GM12865 (cell line): Measurements from ENCODE around the gene UQCRHL.

ENCODE experiments used
- DNase-seq: peaks from one replicate; pipeline ENCODE4 v3.0.0; 2010; ENCODE audit warnings: low read depth
- H3K4me3 ChIP-seq: 2 replicates; pipeline ENCODE4 v1.5.1; 2011; ENCODE audit warnings: mild to moderate bottlenecking, low read depth, low read length, control low read depth
- TF ChIP-seq, protein P1 (sequence below): IDR thresholded peaks from 2 replicates; pipeline ENCODE4 v1.5.1; 2011; ENCODE audit warnings: low read length, control low read depth, low read depth, inconsistent platforms; ENCODE audit not compliant: insufficient read depth; ENCODE audit errors: missing control alignments

The UQCRHL gene

GRCh38 chr1:15816674-15817073 lies 9.2 kb upstream of the UQCRHL start:
- TF ChIP-seq, protein P1, sequence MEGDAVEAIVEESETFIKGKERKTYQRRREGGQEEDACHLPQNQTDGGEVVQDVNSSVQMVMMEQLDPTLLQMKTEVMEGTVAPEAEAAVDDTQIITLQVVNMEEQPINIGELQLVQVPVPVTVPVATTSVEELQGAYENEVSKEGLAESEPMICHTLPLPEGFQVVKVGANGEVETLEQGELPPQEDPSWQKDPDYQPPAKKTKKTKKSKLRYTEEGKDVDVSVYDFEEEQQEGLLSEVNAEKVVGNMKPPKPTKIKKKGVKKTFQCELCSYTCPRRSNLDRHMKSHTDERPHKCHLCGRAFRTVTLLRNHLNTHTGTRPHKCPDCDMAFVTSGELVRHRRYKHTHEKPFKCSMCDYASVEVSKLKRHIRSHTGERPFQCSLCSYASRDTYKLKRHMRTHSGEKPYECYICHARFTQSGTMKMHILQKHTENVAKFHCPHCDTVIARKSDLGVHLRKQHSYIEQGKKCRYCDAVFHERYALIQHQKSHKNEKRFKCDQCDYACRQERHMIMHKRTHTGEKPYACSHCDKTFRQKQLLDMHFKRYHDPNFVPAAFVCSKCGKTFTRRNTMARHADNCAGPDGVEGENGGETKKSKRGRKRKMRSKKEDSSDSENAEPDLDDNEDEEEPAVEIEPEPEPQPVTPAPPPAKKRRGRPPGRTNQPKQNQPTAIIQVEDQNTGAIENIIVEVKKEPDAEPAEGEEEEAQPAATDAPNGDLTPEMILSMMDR: no peak
- no peak overlapping the region for H3K4me3 ChIP-seq
- no peak for DNase-seq

GRCh38 chr1:15810073-15810472 lies 2.6 kb upstream of the UQCRHL start:
- TF ChIP-seq, protein P1: no peak
- H3K4me3 ChIP-seq: no peak overlapping the region
- no peak for DNase-seq

- no peak overlapping the region for H3K4me3 ChIP-seq
- DNase-seq: no peak
- TF ChIP-seq, protein P1: no peak
Observed at GRCh38 chr1:15808955-15809354, 1.5 kb upstream of the UQCRHL start.

DNA sequence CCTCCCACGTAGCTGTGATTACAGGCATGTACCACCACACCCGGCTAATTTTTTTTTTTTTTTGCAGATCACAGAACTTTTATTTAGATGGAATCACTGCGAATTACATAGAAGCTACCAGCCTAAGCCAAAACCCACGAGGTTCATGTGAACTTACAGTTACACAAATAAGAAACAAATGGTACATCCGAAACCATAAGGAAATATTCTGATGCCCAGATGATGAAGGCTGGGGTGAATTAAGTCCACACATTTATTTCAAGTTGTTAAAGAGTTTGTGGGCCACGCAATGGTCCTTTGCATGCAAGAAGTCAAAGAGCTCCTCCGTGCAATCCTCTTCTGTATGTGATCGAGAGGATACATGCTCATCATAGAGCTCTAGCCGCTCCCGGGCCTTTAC lies 328 bp downstream of the UQCRHL start:
- TF ChIP-seq, protein P1: no peak
- DNase-seq: no peak

DNA sequence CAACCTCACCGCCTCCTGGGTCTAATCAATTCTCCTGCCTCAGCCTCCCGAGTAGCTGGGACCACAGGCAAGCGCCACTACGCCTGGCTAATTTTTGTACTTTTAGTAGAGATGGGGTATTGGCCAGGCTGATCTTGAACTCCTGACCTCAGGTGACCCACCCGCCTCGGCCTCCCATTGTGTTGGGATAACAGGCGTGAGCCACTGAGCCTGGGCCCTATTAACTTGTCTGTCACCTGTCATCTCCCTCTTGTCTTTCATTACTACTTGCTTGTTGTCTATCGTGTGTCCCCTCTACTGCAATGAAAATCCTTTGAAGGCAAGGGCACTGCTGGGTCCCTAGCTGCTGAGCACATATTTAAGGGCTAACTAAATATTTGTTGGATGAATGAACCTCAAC lies 3.4 kb downstream of the UQCRHL start:
- no peak overlapping the region for H3K4me3 ChIP-seq
- no peak for DNase-seq
- TF ChIP-seq, protein P1: no peak

More for the DNA sequence above, 328 bp downstream of the UQCRHL start:
- no peak overlapping the region for H3K4me3 ChIP-seq

DNA sequence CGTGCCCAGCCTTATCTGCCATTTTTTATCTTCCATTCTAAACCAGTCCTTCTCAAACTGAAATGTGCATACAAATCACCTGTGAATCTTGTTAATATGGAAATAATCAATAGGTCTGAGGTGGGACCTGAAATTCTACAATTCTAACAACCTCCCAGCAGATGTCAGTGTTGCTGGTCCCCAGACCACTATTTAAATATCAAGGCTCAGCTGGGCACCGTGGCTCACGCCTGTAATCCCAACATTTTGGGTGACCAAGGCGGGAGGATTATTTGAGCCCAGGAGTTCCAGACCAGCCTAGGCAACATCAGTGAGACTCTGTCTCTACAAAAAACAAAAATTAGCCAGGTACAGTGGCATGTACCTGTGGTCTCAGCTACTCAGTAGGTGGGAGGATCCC lies 4.1 kb downstream of the UQCRHL start:
- TF ChIP-seq, protein P1: peak; percentile 32
- peak; percentile 58 for DNase-seq
- no peak overlapping the region for H3K4me3 ChIP-seq

GRCh38 chr1:15802234-15802965 lies 5.0 kb downstream of the UQCRHL start:
- DNase-seq: no peak
- no peak overlapping the region for H3K4me3 ChIP-seq
- TF ChIP-seq, protein P1: no peak
